HG03457 (cell line): Measurements from ENCODE around the gene MRGPRD.

ENCODE experiments used
- ATAC-seq: cut with Tn5 transposase; IDR thresholded peaks from one replicate; pipeline ENCODE4 v1.9.1; 2021; ENCODE audit warnings: moderate number of reproducible peaks; ENCODE audit not compliant: unreplicated experiment

Gene MRGPRD

GRCh38 chr11:68950270-68950669 lies 30.5 kb downstream of the MRGPRD start:
- no peak for ATAC-seq

DNA sequence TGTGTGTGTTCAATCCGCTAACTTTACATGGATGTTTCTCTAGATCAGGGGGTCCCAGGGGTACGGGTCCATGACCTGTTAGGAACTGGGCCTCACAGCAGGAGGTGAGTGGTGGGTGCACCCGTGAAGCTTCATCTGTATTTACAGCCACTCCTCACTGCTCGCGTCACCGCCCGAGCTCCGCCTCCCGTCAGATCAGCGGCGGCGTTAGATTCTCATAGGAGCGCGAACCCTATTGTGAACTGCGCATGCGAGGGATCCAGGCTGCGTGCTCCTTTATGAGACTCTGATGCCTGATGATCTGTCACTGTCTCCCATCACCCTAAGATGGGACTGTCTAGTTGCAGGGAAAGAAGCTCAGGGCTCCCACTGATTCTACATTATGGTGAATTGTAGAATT lies 31.9 kb downstream of the MRGPRD start:
- ATAC-seq, result no peak

GRCh38 chr11:68948496-68948895 lies 32.3 kb downstream of the MRGPRD start:
- ATAC-seq, result no peak

- ATAC-seq, result no peak
Measured at GRCh38 chr11:68947151-68947550, 33.6 kb downstream of the MRGPRD start.

DNA sequence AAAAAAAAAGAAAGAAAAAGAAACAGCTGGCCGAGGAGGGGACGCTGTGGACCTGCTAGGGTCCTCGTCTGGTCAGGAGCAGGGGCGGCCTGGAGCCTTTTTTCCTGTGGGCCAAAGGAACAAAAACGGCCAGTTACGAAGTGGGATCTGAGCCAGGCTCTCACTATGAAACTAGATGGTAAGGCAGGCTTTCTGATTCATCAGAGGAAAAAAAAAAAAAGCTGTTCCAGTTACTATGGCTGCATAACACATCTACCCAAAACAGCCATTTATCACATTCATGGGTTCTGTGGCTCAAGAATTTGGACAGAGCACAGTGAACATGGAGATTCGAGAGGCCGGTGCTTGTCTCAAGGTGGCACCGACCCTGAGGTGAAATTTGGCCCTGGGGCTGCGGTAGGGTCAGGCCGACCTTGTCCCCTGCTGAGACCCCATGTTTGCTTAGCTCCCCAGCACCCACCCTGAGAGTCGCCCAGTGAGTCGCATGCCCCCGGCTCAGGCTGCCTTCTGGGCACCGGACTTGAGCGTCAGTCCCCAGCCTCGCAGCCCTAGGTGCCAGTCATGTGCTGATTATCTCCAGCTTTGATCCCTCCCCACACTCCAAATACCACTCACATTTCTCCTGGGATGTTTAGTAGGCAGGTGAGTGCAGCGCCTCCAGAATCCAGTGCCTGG lies 34.2 kb downstream of the MRGPRD start:
- ATAC-seq, result no peak

- no peak for ATAC-seq
Measured at GRCh38 chr11:68942751-68943271, 38.0 kb downstream of the MRGPRD start.

DNA sequence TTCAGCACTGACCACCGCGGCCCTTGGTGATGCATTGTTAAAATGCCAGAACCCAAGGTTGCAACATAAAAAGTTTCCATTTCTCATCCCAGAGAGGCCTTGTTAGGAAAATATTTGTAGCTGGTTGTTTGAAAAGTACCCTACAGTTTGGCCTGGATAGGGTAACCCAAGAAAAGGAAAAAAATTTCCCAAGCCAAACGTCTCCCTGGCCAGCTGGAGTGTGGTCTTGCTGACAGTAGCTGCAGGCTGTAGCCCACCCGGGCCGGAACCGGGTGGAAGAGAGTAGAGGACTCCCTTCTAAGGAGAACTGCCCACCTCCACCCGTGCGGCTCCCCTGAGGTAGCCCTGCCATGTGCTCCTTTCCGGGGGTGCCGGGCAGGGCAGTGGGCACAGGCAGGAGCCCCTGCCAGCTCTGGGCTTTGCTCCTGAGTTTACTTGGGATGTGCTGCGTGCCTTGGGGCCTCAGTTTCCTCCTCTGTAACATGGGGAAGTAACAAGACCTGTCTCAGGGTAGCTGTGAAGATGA lies 38.6 kb downstream of the MRGPRD start:
- ATAC-seq, result no peak

DNA sequence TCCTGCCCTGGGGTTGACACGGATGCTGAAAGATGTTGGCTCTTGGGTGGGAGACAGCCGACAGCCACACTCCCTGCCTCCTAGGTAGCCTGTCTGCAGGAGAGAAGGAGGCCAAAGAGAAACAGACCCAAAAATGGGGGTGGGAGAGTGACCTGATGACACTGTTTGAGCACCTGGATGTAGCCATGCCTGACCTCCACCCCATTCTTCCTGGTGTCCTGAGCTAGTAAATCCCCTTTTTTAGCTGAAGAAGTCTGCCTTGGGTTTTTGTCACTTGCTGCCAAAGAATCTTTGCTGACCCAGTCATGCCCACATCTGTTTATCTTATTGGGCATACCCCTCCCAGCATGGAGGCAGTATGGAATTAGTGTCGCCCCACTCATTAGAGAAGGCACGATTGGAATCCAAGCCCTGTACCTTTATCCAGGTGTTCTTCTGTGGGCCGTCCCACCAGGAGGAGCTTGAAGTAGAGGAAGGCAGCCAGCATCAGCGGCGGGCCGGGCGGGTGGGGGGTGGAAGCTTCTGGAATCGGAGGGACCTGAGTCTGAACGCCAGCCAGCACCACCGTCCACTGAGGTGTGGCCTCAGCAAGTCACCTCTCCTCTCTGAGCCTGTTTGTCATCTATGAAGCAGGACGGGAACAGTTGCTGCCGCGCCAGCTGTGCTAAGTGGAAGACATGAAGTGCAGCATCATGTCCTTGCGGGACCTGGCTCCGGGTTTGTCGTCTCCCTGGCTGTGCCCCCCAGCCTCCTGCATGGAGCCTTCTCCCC lies 39.3 kb downstream of the MRGPRD start:
- ATAC-seq, result no peak

DNA sequence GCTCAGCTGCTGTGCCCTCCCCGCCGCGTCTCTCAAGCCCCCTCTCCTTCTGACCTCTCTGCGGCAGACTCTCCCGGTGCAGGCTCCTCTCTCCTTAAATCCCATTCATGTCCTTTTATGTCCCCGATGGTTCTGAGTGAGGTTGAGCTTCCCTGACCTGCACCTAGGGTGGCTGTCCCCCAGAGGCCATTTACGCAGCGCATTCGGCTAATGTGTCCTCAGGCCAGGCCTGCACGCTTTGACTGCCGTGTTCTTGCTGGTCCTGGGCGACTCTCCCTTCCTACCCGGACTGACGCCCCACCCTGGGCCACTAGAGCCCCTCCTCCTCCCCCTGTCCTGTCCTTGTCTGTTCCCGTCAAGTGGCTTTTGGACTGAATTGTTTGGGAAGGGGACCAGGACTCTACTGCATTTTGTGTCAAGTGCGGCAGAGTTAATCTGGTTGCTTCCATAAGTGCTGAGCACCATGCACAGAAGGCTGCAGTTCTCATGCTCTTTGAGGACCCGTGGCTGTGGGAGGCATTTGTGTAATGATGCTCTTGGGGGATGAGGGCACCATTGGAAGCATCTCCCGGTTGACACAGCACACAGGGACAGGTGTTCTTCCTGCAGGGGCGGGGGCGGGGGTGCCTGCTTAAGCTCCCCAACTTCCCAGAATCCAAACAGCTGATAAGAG lies 40.0 kb downstream of the MRGPRD start:
- no peak for ATAC-seq

DNA sequence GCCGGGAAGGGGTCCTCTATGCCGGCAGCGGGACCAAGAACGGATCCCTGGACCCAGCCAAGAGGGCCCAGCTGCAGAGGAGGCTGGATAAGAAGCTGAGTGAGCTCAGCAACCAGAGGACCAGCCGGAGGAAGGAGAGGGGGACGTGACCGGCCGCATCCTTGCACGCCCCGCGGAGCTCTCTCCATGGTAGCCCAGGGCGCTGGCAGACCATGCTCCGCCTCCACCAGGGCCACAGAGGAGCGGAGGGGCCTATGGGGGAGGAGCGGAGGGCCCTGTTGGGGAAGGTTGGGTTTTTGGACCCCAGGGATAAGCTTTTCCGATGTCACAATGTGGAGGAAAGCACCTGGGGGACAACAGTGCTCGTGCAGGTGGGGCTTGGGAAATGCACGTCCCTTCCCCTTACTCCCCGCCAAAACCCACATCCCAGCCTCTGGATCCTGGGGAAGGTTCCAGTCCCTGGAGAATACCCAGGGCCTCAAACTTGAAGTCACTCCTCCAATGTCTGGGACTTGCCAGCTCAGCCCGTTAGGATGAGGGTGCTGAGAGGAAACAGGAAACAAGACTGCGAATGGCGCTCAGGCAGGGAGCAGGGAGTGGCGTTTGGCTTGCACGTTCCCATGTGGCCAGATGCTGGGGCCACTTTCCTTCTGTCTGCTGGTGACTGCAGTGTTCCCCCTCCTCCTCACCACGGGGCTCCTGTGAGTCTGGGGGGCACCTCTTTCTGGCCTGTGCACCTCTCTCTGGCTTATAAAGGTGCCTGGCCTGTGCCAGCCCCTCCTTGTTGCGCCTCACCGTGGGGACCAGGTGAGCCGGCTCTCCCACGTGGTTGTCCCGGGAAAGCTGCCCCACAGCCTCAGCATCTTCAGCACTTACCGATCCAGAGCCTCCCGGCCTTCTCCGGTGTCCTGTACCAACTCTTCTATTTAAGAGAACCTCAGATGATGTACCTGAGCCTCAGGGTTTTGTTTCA lies 40.9 kb downstream of the MRGPRD start:
- ATAC-seq, result no peak

DNA sequence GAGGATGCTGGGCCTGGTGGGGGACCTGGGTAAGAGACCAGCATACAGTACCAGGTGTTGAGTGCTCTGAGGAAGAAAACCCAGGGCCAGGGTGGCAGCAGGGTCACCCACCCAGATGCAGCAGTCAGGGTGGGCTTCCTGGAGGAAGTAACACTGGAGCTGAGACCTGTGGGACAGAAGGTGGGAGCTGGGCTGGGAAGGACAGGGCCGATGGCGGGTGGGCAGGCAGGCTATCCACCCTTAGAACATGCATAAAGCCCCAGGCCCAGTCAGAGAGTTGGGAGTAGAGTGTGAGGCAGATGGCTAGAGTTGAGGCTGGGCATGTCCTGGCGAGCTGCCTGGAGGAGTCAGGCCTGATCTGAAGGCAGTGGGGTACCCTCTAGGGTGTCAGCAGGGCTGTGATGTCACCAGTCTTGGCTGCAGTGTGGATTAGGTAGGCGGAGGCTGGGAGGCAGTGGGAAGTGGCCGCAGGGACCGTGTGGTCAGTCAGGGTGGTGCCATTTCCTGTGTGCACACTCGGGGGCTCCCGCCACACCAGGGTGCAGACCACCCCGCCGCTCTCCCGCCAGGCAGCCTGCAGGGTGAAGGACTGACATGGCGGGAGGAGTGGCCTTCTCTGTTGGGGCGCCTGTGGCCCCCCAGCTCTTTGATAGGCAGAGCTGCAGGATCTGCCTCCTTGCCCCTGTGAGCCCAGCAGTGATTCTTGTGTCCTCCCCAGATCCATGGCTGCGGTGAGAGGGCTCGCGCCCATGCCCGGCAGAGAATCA lies 41.8 kb downstream of the MRGPRD start:
- ATAC-seq, result no peak

- no peak for ATAC-seq
Measured at GRCh38 chr11:68938088-68938487, 42.7 kb downstream of the MRGPRD start.

- ATAC-seq, result no peak
Measured at GRCh38 chr11:68936676-68937620, 43.8 kb downstream of the MRGPRD start.

DNA sequence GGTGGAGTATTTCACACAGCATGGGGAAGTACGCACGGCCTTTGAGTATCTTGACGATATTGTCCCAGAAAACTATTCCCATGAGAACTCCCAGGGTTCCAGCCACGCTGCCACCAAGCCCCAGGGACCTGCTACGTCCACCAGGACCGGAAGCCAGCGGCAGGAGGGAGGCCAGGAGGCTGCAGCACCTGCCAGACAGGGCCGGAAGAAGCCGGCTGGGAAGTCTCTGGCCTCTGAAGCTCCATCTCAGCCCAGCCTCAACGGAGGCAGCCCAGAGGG lies 44.5 kb downstream of the MRGPRD start:
- ATAC-seq, result no peak

- ATAC-seq, result no peak
Measured at GRCh38 chr11:68935516-68936357, 45.0 kb downstream of the MRGPRD start.

- ATAC-seq, result no peak
Measured at GRCh38 chr11:68935066-68935465, 45.7 kb downstream of the MRGPRD start.

- no peak for ATAC-seq
Measured at GRCh38 chr11:68934666-68935065, 46.1 kb downstream of the MRGPRD start.

GRCh38 chr11:68934321-68934645 lies 46.5 kb downstream of the MRGPRD start:
- ATAC-seq, result no peak
